NCI-H1694 treated with DMSO at 0.1 percent for 48 hours (cell line): ENCODE measurements around the gene C3orf62.
A peak's percentile ranks its signal among the peaks of the same experiment; 100 is the strongest.

Experiments used
- DNase-seq: peaks from one replicate; lab custom pipeline; 2025; lab: John Stamatoyannopoulos, UW

Gene C3orf62

DNA sequence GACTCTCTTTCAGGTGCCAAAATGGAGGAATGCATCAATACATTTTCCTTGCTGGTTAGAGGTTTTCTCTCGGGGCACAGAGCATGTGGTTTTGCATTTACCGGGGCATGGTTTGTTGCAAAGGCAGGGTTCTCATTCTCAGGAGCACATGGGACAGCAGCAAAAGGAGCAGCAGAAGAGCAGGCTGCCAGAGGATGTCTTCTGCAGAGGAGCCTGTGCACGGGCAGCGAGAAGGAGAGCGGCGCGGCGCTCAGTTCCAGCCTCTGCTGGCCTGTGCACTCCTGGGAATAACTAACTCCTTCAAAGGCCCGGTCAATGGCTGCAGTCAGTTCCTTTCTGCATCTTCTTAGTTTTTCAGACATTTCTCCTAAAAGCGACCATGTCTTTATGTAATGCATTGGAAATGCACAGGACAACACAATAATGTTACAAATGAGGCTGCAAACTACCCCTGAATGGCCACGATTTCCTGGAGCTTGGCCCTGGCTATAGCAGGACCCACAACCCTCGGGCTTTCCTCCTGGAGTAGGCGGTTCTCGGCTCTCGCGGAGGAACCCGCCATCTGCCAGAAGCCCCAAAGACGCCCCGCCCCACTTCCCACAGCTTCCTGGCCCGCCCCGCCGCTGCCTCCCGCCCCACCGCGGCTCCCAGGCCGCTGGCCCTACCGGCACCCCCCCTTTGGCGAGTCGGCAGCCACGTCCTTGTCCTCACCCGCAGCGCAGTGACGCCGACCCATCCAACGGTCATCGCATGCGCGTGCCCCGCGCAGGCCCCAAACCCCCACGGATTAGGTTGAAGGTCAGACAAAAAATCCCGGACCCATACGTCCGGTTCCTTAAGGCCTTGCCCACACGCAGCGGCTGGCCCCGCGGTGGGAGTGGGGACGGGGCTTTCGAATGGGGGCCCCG lies at the start of gene C3orf62:
C3orf62 (minus strand) TSS at position 758 of the 908 bp plus-strand sequence; CDS start at position 398, 360 bp downstream.
- no peak for DNase-seq

DNA sequence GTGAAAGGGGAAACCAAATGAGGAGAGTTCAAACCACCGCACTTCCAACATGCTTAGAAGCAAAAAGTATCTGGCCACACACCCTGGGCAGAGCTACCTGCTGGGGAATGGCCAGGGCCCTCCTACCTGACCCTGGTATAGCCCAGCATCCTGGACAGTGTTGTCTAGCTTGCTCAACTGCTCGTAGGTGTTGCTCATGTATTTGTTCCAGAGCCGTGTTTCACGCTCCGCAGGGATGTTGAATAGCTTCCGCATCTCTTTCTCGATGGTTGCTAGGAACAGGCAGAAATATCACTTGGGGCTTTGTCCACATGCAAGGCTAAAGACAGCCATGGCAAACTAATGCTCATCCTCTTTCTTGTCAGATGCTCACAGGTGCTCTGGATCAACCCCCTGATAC lies 47.7 kb upstream of the C3orf62 start:
- DNase-seq, result no peak

DNA sequence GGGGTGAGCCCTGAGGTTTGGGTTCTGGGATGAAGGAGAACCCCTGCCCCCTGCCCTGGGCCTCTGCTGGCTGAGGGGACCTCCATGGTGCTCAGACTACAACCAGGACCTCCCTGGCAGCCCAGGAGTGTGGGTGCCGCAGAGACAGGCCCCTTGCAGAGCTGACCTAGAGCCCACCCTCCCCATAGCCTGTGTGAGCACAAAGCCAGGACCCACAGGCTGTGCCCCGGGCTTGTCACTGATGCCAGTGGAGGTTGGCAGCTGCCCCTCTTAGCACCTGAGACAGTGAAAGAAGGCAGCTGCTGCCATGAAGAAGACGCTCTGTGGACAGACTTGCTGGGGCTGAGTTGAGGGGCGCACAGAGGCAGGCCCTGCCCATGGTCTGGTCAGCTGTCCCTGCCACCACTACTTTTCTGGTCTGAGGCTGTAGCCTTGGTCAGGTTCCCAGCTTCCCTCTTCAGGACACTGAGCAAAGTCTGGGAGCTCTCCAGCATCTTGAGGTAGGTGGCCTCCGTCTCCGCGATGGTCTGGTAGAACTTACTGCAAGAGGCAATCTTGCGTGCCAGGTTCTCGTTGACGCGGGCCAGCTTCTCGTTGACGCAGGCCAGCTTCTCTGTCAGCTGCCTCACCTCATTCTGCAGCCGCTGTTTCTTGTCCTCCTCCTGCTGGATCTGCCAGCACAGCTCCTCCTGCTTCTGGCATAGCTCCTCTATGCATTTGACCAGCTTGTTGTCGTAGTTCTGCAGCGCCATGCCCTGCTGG lies 39.8 kb upstream of the C3orf62 start:
- no peak for DNase-seq

DNA sequence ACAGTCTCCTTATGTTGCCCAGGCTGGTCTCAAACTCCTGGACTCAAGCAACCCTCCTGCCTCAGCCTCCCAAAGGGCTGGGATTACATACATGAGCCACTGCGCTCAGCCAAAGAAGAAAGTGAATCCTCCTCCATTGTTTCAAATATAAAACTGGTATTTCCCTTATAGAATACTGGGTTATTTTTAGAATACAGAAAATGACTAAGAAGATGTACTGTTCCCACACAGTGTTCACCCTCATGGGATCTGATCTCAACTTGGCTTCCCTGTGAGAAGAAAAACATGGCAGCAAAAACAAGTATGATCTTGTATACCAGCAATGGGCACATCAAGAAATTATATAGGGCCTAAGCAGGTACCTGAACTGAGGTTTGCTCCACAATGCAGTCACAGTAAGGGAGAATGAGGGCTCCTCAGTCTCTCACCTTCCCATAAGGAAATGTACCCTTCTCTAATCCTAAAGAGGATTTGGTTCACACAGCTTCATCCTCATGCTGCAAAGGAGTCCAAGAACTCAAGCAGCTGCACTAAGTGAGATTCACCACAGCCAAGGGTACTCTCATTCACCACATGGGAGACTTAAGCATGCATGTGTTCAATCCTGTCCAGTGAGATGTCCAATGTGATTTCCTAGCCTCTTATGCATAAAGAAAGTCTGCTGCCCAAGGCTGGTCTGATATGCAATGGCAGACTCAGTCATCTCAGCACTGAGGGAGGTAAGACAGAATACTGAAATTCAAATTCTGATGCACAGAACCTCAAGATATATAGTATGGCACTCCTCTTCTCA lies 37.1 kb upstream of the C3orf62 start:
- DNase-seq, result no peak

DNA sequence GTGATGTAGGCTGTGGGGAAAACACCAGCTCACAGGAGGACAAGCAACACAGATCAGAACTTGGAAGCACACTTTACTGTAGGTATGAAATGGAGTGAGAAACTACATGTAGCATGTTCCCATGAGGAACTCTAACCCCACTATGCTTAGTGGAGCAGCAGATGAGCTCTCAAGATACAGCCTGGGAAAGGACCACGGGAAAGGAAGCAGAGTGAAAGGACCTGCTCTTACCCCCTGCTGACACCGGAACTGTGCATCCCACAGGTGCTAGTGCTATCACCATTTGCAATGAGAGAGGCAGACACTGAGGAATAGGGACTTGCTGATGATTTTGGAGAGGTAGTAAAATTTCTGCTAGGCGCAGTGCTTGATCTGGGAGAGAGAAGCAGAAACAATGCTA lies 34.3 kb upstream of the C3orf62 start:
- DNase-seq, result no peak

DNA sequence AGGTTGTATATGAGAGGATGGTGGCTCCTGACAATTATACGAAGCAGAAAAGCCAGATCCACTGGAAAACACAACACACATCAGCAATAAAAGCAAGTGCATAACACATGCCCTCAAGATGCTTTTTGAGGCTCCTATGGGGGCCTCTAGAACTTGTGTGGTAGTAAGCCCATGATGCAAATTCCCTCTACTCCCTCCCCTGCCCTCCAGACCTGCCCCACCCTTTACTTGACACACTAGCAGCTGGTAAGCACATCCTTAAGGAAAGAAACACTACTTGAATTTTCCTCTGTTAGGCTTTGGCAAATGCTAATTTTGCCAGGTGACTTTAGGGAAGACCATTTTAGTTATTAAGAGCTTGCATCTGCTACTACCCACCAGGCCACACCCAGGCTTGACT lies 33.6 kb upstream of the C3orf62 start:
- DNase-seq, result no peak

DNA sequence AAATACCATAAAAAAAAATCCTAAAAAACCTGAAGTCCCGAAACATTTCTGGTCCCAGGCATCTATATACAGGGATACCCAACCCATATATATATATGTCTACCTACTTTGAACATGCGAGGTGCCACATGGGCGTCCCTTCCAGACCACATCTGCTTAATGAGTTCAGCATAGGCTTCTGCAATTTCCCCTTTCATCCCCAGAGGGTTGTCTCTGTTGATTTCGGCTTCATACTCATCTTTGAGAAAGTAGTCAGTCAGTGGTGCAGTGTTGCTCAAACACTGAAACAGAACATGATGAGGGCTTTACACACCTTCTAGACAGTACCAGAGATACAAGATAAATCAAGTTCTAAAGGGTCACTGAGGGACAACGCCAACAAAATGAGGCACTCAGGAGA lies 28.6 kb upstream of the C3orf62 start:
- no peak for DNase-seq

DNA sequence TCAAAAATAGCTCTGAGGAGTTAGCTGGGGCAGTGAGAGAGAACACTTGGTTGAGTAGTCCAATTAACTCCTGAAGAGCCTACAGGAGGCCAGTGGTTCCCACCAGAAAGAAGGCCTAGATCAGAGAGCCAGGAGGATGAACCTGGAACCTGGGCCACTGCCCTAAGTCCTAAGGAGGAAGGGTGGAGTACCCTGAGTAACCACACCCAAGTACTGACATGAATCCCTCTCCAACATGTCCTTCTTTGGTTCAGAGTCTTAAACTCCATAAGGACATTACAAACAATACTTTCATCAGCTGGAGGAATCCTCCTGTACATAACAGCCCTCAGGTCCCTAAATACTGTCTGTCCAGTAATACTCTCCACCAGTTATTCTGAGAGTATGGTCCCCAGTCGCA lies 25.6 kb upstream of the C3orf62 start:
- DNase-seq, result no peak

DNA sequence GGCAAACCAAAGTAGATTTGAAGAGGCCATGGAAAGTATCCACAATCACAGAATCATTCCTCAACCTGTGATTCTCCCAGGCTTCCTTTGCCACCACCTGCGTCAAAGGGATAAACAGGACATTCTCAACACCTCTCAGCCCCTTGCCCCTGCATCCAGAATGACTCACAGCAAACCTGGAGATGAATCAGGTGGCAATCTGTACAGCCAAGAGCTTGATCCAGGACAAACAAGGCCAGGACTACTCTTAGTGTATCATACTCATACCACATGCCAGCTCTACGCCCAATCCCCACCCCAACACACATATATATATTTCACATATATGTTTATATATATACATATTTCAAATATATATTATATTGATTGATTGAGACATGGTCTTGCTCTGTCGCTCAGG lies 23.6 kb upstream of the C3orf62 start:
- DNase-seq, result no peak

DNA sequence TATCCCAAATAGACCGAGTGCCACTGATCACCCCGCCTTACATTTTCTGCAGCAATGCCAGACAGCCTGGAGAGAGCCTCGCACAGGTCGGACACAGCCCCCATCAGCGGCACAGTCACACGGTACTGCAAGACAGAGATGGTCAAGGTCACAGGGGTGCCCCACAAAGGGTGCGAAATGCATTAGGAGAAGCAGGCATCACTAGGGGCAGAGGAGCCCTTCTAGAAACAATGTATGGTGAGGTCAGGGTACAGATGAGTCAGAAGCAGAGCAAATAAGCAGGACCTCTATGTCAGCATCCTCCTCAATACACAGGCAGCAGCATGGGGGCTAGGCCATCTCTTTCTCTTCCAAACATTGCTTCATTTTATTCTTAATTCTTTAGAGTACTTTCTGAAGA lies 21.5 kb upstream of the C3orf62 start:
- no peak for DNase-seq

DNA sequence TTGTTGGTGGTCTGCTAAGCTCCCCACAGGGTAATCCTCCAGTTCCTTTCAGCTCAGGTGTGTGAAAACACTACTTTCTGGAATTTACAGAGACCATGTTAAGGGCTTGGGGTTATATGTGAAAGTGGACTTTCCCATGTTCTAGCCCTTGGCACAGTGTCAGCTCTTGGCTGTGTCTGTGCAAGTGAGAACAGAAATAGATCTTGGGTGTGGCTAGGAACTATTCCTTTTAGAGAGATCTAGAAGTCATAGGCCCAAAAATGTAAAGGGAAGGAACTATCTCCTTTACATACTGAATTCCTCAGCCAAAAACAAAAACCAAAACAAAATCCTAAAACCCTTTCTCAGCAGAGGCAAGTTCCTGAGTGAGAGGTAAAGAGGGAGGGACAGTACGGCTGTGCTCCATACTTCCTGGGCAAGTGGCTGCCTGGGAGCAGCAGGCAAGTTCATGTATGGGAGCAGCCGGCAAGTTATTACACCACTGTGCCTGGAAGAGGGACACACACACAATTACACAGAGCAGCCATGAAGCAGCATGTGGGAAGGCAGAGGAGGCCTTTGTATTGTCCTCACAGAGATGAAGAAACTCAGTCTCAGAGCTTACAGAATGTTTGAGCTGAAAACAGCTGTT lies 19.9 kb upstream of the C3orf62 start:
- no peak for DNase-seq

DNA sequence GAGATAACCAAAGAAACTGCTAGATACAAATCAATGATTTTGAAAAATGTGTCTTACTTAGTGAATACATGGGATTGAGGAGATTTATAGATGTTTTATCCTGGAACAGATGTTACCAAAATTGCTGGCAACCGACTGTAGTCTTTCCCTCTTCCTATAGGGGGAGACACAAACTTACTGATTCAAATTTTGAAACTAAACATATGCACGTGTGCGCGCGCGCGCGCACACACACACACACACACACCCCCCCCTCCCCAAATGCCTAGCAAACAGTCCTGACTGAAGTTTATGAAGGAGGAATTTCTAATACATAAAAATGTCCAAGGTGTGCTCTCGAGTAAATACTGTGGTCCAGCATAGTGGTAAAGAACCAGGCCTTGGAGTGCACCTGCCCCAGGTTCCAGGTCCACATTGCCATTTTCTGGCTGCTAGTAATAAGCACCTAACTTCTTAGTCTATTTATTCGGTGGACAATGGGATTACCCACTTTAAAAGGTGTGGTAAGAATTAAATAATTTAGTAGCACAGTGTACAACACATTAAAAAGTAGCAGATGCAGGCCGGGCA lies 18.5 kb upstream of the C3orf62 start:
- DNase-seq, result peak; percentile 0

DNA sequence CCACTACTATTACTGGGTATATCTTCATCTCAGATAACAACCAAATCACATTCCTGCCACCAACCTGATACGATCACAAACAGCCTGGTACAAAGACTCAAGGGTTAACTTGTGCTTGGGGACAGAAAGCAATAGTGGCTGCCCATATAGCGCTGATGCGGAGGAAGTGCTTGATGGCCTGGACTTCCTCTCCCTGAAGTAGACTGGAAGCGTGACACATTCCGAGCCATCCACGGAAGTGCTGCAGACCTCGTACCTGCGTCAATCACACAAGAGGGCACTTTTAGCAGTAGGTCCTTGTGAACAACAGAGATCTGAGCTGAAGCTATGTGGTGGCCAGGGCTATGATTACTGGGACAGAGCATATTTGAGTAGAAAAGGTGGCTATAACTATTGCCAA lies 17.3 kb upstream of the C3orf62 start:
- DNase-seq, result no peak

DNA sequence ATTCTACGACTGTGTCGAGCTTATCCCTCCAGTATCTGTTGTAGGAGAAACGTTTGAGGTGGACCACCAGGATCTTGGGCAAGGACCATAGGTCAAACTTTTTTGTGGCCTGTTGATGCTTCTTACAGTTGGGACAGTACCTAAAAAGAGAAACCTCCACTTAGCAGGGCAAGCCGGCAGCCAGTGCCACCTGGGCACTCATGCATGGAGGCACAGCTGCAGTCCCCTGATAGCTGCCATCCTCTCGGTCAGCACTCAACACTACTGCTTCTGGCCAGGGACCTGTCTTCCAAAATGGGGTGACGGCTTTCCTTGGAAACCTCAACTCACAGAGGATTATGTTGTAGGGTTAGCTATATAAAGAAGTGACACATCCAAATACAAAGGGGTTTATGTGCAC lies 7.0 kb upstream of the C3orf62 start:
- no peak for DNase-seq

DNA sequence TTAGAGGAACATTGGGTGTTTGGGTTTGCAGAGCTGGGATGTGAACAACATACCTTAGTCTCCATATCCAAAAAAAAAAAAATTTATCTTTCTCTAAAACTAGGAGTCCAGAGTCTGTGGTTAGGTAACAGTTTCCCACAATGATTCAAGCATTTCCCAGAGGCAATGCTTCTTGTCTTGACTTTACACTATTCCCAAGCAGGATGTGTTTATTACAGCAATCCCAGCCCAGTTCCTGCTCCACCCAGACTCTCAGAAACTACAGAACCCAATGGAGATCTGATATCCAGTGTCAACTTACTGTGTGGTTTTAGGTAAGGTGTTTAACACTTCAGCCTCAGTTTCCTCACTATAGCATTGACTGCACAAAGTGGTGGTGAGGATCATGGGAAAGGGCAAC lies 2.3 kb upstream of the C3orf62 start:
- DNase-seq, result no peak

DNA sequence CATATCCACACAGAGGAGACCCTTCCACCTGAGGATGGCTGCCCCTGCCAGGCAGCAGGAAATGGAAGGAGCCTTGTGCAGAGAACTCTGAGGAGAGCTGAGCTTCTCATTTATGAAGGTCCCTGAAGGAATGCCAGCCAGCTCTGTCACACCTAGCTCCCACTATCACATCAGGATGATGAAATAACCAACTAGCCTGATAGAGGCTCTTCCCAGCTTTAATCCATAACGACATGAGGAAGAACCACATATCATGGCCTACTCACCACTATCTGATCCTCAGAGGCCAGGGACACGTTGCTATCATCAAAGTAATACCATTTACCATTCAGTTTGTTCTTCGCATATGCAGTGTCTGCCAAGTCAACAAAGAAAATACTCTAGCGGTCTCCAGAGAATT lies 1.5 kb upstream of the C3orf62 start:
- no peak for DNase-seq

DNA sequence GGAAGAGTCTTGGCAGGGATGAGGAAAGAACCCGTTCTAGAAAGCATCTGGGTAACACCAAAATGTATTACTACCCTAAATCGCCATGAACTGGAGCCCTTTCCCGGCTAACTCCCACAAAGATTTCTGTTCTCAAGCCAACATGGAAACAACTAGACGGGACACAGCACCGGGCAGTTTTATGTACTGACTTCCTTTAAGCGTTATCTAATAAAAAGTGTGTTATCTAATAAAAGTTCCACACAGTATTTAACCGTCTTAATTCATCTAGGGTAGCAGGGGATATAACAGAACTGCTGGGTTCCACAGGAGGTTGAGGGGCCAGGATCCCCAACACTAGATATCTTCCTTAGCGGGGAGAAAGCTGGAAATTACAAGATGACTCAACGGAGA lies 347 bp upstream of the C3orf62 start:
- no peak for DNase-seq

DNA sequence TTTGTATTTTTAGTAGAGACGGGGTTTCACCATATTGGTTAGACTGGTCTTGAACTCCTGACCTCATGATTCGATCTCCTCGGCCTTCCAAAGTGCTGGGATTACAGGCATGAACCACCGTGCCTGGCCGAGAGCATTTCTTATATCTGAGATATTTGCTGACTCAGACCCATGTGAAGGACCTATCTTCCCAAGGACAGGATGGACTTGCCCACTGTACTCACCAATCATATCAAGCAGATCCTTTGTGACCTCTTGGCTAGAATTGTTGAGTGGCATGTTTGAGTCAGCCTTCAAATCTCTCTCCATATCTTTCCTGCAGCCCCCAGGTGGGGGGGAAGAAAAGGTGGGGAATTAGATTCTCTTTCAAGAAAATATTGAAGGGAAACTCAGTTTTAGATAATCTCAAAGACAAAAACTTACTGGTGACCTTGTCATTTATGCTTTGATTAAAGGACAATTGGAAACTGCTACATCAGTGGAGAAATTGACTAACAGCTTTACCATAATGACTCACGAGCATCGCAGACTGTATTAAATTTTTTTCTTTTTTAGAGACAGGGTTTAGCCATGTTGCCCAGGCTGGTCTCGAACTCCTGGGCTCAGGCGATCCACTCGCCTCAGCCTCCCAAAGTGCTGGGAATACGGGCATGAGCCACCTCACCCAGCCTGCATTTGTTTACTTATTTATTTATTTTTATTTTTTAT lies 3.1 kb downstream of the C3orf62 start:
- DNase-seq, result no peak

DNA sequence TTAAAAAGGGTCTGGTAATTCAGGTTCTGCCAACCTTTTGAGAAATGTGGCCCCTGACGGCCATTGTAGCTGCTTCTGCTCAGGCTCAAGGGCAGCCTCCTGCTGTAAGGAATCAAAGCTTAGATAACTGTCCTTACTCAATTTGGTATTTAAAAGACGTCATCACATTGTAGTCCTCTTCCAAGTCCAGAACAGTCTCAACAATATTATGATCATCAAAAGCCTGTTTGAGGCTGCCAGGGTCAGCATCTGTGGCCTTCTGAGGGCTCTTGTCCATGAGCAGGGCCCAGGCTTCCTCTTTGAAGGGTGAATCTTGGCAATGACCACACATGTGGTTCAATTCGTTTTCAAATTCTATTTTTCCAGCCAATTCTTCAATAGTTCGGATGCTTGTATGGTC lies 6.0 kb downstream of the C3orf62 start:
- DNase-seq, result no peak

DNA sequence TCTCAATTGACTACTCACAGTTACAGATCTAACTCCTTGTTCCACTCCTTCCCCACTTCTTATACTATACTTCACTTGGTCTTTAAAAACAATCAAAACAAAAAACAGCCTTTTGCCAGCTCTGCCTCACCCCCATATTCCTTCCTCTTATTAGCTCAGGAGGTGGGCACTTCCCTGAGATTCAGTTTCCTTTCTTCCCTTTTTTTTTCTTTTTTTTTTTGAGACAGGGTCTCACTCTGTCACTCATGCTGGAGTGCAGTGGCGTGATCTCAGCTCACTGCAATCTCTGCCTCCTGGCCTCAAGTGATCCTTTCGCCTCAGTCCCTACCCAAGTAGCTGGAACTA lies 6.9 kb downstream of the C3orf62 start:
- no peak for DNase-seq

DNA sequence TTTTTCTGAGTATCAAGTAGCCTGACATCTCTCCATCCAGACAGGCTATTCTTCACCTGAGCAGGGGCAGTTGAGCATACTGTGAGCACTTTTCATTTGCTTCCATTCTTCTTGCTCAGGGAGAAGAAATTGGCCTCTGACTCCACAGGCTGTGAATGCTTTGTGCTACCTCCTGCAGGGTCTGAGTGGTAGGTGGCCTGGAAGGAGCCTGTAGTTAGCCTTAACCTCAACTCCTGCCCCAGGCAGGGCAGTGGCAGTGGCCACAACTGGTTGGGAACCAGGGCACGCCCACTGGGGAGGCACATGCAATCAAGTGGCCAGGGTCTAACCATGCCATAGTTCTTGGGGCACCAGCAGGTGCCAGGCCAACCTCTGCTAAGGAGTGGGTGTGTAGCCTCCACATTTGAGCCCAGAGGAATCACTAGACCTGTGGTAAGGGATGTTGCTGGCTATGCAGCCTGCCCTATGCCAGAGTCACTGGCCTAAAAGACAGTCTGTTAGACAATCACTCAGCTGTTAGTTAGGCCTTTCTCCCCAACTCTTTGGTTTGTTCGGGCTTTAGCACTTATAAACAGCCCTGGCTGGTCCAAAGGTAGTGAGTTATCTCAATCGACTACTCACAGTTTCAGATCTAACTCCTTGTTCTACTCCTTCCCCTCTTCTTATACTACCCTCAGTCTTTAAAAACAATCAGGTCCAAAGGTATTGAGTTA lies 7.4 kb downstream of the C3orf62 start:
- DNase-seq, result no peak
